Activated effector memory CD4-positive, alpha-beta T cell treated with Interleukin-2 at 50 U/mL for 16 hours (primary cell): ENCODE data around the gene CRX.
A peak's percentile ranks its signal among the peaks of the same experiment; 100 is the strongest.
"Not testable (repeated sequence)": the region's sequence is repeated elsewhere in the genome, so short reads cannot be mapped to it uniquely, and the experiment has no call there.

Source experiments
- DNase-seq: peaks from one replicate; pipeline ENCODE4 v3.0.0-alpha.2; 2020

The CRX gene

DNA sequence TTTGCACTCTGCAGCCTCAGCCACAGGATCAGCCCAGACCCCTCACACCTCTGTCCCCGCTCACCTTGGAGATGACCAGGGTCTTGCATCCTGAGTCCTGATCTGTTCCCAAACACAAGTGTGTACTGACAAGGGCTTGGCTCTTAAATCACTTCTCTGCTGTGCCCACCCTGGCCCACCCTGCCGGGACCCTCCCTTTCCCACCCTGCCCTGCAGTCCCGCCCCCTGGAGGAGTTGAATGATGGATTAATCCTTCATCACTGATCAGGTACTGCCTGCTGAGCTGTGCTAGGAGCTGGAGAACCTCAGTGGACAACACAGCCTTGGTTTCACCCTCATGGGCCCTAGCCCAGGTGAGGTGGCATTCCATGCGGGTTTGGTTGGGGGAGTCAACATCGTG, 17.3 kb upstream of the CRX start, which contains the start of gene TPRX1:
Gene TPRX1, minus strand, starts transcription at position 101 of the 400 bp plus-strand sequence. Its CDS starts 12 bp downstream, at position 89.
- DNase-seq: not testable (repeated sequence)

DNA sequence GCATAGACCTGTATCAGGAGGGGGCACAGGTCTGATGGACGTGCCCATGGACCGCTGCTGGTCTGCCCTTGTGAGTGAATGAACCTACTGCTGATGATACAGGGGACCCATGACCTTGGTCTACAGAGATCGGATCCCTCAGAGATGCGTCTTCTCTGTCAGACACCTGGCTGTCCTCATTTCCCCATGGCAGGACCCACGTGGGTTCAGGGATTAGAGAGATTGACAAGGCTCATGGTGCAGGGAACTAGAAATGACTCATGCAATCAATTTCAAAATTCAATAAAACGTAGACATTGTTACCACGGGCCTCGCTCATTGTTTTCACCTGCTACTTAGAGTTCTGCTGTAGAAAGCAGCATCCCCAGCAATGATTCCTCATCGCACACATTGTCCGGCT, 16.4 kb upstream of the CRX start:
- no peak for DNase-seq

DNA sequence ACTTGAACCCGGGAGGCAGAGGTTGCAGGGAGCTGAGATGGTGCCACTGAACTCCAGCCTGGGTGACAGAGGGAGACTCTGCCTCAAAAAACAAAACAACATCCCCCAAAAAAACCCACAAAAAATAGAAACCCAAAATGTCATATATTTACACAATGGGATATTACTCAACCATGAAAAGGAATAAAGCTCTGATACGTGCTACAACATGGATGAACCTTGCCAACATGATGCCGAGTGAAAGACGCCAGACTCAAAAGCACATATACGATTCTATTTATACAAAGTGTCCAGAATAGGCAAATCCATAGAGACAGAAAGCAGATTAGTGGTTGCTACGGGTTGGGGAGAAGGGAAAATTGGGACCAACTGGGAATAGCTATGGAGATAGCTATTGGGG, 15.3 kb upstream of the CRX start:
- DNase-seq: no peak

DNA sequence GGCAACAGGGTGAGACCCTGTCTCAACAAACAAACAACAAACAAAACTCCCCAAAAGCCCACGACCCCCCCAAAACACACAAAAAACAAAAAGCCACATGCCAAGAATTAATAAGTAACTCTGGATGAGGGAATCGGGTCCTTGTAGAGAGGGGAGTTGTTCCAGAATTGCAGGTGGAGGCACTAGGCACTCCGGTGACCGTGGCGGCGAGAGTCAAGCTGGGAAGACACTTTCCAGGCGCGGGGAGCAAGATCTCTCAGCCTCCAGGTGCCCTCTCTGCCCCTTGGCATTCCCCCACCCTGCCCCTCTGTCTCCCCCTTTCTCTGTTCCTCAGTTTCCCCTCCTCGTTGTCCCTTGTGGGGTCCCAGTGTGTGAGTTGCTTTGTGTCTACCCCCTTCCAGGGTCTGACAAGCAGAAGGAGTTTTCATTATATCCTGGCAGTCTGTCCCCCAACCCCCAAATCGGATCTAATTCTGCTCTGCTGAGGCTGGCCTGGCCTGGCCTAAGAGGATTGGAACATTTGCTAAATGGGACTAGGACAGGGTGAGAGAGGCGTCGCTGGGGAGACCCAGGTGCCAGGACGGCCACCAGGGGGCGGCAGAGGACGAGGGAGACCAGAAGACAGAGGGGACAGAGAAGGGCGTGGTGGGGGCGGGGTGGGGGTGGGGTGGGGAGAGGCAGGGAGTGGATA, 8.3 kb upstream of the CRX start:
- peak; percentile 39 for DNase-seq

DNA sequence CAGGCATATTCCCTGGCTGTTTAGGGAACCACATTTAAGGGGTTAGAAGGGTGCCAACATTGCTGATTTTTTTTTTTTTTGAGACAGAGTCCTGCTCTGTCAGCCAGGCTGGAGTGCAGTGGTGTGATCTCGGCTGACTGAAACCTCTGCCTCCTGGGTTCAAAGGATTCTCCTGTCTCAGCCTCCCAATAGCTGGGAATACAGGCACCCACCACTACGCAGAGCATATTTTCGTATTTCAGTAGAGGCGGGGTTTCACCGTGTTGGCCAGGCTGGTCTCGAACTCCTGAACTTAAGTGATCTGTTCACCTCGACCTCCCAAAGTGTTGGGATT, 7.8 kb upstream of the CRX start:
- no peak for DNase-seq

DNA sequence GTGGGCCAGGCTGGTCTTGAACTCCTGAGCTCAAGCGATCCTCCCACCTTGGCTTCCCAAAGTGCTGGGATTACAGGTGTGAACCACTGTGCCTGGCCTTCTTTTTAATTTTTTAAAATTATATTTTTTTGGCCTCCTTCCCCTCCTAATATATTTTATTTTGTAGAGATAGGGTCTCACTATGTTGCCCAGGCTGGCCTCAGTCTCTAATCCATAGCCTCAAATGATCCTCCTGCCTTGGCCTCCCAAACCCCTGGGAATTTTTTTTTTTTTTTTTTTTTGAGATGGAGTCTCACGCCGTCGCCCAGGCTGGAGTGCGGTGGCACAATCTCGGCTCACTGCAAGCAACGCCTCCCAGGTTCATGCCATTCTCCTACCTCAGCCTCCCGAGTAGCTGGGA, 5.5 kb upstream of the CRX start:
- DNase-seq: not testable (repeated sequence)

DNA sequence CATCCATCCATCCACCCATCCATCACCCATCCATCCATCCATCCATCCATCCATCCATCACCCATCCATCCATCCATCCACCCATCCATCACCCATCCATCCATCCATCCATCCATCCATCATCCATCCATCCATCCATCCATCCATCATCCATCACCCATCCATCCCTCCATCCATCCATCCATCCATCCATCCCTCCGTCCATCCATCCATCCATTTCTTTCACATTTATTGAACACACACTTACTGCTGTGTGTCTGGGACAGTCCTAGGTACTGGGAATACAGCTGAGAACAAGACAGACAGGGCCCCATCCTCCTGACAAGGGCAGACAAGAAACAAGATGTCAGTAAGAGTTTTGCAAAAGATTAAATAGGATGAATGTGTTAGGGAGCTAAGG, 3.5 kb upstream of the CRX start:
- not testable (repeated sequence) for DNase-seq

DNA sequence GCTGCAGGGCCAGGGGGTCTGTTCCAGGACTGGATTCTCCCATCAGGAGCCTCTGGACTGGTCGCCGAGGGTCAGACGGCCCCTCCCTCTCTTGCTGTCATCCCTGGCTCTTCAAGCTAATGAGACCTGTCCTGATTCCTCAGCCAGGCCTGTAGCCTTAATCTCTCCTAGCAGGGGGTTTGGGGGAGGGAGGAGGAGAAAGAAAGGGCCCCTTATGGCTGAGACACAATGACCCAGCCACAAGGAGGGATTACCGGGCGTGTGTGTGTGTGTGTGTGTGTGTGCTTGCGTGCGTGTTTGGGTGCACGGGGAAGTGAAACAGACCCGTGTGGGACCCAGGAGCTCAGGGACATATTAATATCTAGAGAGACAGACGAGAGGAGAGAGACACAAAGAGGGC, 1.9 kb upstream of the CRX start:
- DNase-seq: no peak

DNA sequence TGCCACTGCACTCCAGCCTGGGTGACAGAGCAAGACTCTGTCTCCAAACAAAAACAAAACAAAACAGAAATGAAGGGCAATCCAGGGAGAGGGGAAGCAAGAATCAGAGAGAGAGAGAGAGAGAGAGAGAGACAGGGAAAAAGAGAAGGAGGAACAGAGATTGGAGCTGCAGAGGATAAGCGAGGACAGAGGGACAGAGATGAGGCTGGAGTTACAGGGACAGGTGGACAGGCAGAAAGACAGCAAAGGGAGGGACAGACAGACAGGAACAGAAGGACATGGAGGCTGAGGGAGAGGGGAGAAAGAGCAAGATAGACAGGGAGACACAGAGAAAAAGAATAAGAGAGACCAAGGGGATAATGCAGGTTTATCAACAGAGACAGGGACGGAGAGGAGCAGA, 1.3 kb upstream of the CRX start:
- DNase-seq: no peak

DNA sequence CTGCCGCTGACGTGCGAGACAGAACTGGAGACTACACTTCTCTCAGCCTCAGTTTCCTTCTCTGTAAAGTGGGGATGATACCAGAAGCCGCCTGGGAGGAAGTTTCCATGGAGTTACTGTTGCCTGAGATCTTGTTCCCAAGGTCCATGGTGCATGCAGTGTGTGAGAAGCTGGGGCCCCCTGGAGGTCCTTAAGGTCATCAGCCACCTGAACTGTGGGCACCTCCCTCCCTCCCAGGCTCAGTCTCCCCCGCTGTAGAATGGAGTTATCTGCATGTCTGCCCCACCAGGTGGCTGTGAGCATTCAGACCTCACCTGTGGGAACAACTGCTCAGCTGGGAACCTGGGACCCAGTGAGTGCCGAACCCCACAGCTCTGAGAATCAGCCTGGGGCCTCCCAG, 2.7 kb downstream of the CRX start:
- no peak for DNase-seq

DNA sequence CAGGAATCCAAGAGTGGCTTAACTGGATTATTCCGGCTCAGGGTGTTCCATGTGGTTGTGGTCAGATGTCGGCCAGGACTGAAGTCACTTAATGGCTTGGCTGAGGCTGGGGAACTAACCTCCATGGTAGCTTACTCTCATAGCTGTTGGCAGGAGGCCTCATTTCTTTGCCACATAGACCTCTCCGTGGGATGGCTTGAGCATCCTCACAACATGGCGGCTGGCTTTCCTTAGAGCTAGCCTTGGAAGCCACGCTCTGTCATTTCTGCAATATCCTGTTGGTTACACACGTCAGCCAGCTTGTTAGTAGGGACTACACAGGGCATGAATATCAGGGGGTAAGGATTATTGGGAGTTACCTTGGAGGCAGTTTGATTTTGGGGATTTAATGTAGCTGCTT, 5.1 kb downstream of the CRX start:
- DNase-seq: no peak

DNA sequence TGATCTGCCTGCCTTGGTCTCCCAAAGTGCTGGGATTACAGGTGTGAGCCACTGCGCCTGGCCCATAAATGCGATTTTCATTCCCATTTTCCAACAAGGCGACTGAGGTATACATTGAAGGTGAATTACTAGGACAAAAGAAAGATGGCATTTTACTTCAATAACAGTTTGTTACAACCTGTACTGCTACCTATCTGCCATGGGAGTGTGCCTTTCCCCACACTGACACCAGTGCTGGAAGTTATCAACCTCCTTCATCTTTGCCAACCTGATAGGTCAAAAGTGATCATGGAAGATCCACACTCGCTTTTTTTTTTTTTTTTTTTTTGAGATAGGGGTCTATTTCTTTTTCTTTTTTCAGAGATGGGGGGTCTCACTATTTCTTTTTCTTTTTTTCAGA, 11.0 kb downstream of the CRX start:
- no peak for DNase-seq

DNA sequence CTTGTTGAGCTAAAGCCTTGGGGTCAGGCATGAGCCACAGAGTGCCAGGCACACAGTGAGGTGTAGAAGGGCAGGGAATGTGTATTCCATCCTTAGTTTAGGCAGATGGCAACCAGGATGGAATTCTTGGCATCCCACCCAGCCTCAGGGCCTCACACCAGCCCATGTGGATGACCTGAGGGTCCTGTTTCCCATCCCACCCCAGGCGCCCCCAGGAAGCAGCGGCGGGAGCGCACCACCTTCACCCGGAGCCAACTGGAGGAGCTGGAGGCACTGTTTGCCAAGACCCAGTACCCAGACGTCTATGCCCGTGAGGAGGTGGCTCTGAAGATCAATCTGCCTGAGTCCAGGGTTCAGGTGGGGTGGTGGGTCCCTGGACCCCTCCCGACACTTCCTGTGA, 14.3 kb downstream of the CRX start:
- no peak for DNase-seq

DNA sequence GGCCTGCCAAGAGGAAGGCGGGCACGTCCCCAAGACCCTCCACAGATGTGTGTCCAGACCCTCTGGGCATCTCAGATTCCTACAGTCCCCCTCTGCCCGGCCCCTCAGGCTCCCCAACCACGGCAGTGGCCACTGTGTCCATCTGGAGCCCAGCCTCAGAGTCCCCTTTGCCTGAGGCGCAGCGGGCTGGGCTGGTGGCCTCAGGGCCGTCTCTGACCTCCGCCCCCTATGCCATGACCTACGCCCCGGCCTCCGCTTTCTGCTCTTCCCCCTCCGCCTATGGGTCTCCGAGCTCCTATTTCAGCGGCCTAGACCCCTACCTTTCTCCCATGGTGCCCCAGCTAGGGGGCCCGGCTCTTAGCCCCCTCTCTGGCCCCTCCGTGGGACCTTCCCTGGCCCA, 17.7 kb downstream of the CRX start:
- no peak for DNase-seq

DNA sequence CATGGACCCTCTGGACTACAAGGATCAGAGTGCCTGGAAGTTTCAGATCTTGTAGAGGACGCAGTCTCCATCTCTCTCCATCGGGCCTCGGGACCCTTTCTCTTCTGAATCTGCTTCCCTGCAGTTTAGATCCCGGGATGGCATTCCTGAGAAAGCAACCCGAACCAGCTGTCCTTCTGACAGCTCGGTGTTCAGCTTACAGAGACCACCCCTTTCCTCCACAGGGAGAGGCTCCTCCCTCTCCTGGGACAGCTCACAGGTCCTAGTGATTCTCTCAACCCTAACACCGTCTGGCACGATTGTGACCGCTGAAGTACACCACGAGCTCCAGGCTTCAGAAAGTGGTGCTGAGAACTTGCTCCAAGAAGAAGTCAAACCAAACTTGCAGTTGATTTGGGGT, 18.2 kb downstream of the CRX start:
- DNase-seq: no peak

DNA sequence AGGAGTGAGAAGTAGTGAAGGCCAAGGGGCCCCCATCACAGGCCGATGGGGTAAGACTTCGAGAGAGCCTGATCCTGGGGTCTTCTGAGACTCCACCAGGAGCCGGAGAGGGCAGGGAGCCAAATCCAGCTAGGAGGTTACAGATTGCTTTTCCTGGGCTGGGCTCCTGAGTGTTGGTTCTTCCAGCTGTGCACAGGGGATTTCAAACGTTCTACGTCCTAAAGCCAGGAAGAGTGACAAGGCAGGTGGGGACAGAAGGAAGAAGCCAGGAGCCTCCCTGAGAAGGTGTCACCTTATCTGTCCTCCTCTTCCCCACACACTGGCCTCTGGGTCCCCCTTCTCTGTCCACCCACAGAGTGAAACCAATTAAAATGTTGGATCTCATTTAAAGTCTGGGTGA, 21.2 kb downstream of the CRX start:
- DNase-seq: no peak

DNA sequence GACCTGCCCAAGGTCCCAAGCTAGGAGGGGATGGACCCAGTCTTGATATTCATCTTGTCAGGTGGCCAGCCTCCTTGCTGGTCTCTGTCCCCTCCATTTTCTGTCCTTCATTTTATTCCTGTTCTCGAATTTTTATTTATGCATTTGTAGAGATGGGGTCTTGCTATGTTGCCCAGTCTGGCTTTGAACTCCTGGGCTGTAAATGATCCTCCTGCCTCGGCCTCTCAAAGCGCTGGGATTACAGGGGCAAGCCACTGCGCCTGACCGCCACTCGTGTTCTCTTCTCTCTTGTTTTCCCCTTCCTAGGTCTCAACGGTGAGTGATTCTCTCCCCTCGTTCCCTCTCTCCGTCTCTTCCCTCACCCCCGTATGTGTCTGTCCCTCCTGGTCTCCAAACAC, 26.7 kb downstream of the CRX start:
- DNase-seq: no peak

DNA sequence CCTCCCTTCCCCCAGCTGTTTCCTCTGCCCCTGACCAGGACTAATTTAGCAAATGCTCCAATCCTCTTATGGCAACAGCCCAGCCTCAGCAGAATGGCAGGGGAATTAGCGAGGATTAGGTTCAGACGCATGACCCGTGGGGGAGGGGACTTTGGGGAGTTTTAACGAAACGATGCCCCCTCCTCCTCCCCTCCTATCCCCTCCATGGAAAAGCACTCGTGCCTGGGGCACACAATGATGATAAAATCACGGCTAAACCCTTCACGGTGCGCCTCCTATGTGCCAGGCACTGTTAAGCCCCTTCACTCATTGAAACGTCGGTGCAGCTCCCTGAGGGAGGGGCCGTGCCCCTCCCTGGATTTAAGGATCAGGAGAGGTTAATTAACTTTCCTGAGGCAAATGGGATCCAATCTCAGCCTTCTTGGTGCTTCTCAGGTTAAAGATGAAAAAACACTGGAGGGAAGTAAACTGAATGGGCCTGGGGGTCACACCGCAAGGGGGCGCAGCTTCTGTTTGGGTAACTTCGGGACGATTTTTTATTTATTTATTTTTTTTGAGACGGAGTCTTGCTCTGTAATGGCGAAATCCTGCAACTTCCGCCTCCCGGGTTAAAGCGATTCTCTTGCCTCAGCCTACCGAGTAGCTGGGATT, 27.2 kb downstream of the CRX start:
- DNase-seq: no peak

DNA sequence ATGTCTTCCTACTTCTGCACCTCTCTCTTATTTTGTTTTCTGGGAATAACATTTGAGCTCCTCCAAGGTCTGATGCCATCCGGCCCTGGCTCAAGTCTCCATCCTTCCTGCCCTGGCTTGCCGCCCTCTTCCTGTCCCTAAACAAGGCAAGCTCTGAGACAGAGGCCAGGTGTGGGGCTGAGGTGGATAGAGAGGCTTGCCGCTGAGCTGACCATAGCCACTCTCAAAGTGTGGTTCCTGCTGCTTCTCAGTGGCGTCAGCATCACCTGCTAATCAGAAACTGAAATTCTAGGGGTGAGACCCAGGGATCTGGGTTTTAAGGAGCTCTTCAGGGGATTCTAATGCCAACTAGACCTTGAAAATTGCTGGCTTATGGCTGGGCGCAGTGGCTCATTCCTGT, 31.3 kb downstream of the CRX start:
- DNase-seq: no peak

DNA sequence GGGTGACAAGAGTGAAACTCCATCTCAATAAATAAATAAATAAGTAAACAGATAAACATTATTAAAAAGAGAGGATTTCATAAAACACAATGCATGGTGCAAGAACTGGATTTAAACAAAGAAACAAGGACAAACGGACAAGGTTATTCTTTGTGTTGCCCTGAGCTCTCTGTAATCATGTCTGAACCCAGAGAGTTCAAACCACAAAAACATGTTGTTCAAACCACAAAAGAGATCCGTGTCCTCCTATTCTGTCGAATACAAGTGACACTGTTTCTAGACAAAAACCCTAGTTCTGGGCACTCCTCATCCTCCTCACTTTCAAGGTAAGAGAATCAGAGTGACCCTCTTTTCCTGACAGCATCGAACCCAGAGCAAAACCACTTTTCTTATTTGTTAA, 32.7 kb downstream of the CRX start:
- DNase-seq: no peak

DNA sequence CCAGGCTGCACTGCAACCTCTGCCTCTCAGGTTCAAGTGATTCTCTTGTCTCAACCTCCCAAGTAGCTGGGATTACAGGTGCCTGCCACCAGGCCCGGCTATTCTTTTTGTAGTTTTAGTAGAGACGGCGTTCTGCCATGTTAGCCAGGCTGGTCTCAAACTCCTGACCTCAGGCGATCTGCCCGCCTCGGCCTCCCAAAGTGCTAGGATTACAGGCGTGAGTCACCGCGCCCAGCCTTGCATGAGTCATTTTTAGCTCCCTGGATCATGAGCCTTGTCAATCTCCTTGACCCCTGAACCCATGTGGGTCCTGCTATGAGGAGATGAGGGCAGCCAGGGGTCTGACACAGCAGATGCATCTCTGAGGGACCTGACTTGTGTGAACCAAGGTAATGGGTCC, 36.5 kb downstream of the CRX start:
- not testable (repeated sequence) for DNase-seq

DNA sequence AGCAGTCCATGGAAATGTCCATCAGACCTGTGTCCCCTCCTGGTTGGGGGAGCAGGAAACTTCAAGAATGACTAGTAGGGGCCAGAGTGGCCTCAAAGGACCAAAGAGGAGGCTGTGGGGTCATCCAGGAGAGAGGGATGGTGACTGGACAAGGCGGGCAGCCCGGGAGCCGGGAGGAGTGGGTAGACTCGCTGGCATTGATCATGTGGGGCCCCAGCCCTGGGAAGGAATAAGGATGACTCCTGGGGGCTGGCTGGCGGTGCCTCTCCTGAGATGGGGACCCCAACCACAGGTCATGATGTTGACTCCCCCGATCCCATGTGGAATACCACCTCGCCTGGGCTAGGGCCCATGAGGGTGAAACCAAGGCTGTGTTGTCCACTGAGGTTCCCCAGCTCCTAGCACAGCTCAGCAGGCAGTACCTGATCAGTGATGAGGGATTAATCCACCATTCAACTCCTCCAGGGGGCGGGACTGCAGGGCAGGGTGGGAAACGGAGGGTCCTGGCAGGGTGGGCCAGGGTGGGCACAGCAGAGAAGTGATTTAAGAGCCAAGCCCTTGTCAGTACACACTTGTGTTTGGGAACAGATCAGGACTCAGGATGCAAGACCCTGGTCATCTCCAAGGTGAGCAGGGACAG, 37.0 kb downstream of the CRX start, which contains the start of gene TPRX2:
Gene TPRX2, plus strand, starts transcription at position 590 of the 640 bp plus-strand sequence. Its CDS starts 12 bp downstream, at position 602.
- not testable (repeated sequence) for DNase-seq

DNA sequence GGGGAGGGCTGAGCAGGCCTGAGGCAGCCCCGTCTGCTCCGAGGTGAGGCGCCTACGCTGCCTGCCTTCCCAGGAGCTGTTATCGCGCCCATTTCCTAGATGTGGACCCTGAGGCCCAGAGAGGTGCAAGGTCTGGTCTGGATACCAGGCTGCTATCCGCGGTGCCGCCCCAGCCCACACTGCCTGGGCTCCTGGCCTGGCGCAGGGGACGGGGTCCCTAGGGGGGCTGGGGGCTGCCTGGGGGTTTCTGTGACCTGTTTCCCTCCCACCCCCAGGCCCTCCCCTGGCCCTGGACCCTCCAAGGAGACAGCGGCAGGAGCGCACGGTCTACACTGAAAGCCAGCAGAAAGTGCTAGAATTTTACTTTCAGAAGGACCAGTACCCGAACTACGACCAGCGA, 38.1 kb downstream of the CRX start:
- DNase-seq: not testable (repeated sequence)

DNA sequence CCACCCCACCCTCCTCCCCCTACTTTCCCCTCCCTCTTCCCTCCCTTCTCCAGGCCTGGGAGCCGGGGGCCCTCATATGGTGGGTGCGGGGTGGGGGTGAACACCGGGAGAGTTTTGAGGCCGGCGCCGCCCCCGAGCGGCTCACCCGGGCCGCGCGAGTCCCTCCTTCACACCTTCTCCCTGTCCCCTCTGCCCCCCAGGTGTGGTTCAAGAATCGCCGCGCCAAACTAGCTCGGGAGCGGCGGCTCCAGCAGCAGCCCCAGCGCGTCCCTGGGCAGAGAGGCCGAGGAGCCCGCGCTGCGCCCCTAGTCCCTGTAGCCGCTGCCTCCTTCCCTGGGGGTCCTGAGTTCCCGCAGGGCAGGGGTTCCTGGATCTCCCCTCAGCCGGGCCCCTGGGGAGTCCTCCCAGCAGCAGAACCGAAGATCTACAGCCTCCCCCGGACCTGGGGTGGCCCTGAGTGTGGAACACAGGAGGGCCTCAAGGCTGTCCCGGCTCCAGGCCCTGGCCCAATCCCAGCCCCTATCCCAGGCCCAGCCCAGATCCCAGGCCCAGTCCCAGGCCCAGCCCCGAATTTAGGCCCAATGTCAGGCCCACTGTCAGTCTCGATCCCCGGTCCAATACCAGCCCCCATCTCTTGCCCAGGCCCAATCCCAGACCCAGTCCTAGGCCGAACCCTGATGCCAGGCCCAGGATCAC, 39.0 kb downstream of the CRX start:
- no peak for DNase-seq
